ENCODE measurements around the gene JMJD7.

Gene JMJD7

GRCh38 chr15:41884458-41884857, 56.6 kb downstream of the JMJD7 start:
- DNase-seq (ENCODE audit: low spot score): no peak

- no peak for DNase-seq (ENCODE audit: low spot score)
Observed at GRCh38 chr15:41885321-41885720, 57.4 kb downstream of the JMJD7 start.

- DNase-seq (ENCODE audit: low spot score): no peak
Observed at GRCh38 chr15:41885841-41886240, 57.9 kb downstream of the JMJD7 start.

- no peak for DNase-seq (ENCODE audit: low spot score)
Observed at GRCh38 chr15:41886741-41887140, 58.8 kb downstream of the JMJD7 start.

DNA sequence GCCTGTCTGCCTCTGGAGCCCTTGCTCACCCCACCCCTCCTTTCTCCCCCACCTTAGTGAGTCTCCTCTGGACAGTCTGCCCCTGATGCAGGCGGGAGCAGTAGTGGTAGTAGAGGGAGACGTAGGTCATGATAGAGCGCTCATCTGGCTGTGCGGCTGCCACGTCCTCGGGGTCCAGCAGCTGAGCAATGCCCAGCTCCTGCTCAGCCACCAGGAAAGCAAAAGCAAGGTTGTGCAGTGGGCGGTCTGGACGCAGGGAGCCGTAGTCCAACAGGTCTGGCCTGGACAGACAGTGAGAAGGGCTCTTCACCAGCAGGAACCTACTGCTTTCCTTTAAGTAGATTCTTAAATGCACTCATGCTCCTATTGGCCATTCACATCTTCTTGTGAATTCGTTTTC, 59.3 kb downstream of the JMJD7 start:
- DNase-seq (ENCODE audit: low spot score): no peak

Data from cerebellar cortex (tissue), 1 donor.